NB4 (cell line): ENCODE data around the gene ARHGDIB.

ENCODE experiments used
- DNase-seq: peaks from one replicate; pipeline ENCODE4 v3.0.0; 2010; ENCODE audit warnings: low read depth
- H3K4me3 ChIP-seq: one replicate; pipeline ENCODE4 v1.5.1; 2011; ENCODE audit warnings: mild to moderate bottlenecking, low read depth, low read length, moderate library complexity
- CTCF ChIP-seq: IDR thresholded peaks from one replicate; pipeline ENCODE4 v1.5.1; 2012; ENCODE audit warnings: low read depth, low read length
- MAX ChIP-seq: IDR thresholded peaks from 2 replicates; pipeline ENCODE4 v1.6.1; 2011; ENCODE audit warnings: low read depth, low read length
- MYC ChIP-seq: IDR thresholded peaks from 2 replicates; pipeline ENCODE4 v1.6.1; 2011; ENCODE audit warnings: low read depth, low read length
- POLR2A ChIP-seq: IDR thresholded peaks from 2 replicates; pipeline ENCODE4 v1.6.1; 2011; ENCODE audit warnings: mild to moderate bottlenecking; ENCODE audit not compliant: insufficient read length; ENCODE audit errors: extremely low read depth

The ARHGDIB gene

GRCh38 chr12:14903386-14904098, 57.9 kb downstream of the ARHGDIB start:
- H3K4me3 ChIP-seq: no peak overlapping the region
- no peak for TF ChIP-seq MAX
- no peak for DNase-seq

GRCh38 chr12:14902465-14902864, 58.9 kb downstream of the ARHGDIB start:
- no peak for TF ChIP-seq CTCF
- no peak for TF ChIP-seq POLR2A
- DNase-seq: no peak
- H3K4me3 ChIP-seq: no peak overlapping the region

GRCh38 chr12:14901228-14901562, 60.2 kb downstream of the ARHGDIB start:
- TF ChIP-seq MAX: no peak
- no peak overlapping the region for H3K4me3 ChIP-seq
- peak; percentile 15 for DNase-seq

- no peak overlapping the region for H3K4me3 ChIP-seq
- DNase-seq: no peak
- no peak for TF ChIP-seq MAX
- TF ChIP-seq POLR2A: no peak
- TF ChIP-seq MYC: no peak
- TF ChIP-seq CTCF: no peak
Observed at GRCh38 chr12:14900521-14901227, 60.7 kb downstream of the ARHGDIB start.

- no peak for DNase-seq
- H3K4me3 ChIP-seq: no peak overlapping the region
Observed at GRCh38 chr12:14896521-14897169, 64.8 kb downstream of the ARHGDIB start.

GRCh38 chr12:14893506-14894250, 67.7 kb downstream of the ARHGDIB start:
- no peak overlapping the region for H3K4me3 ChIP-seq
- TF ChIP-seq MYC: no peak
- no peak for TF ChIP-seq MAX
- no peak for TF ChIP-seq CTCF
- no peak for TF ChIP-seq POLR2A
- no peak for DNase-seq

More at GRCh38 chr12:14896521-14897169, 64.8 kb downstream of the ARHGDIB start:
- no peak for TF ChIP-seq POLR2A
- TF ChIP-seq MAX: no peak
- no peak for TF ChIP-seq CTCF
- TF ChIP-seq MYC: no peak
